Sigmoid colon (tissue), 7 donors: ENCODE measurements around the gene TMEM94. TPM values are rescaled to one million over a fixed set of nuclear protein-coding genes. Genes with fewer than 3 reads are reported as not detected.

Experiments
- DNase-seq: peaks from one replicate; pipeline ENCODE4 v3.0.0-alpha.2; 2019
- H3K27ac ChIP-seq, 4 donors: fragments of 200-600 bp; sonication (generic); one replicate each; pipeline ENCODE4 v1.5.1; 2016 to 2019; ENCODE audit warnings: mild to moderate bottlenecking in 1 of 4
- H3K27me3 ChIP-seq, 3 donors: fragments of 200-600 bp; sonication (generic); one replicate each; pipeline ENCODE4 v1.5.1; 2019; ENCODE audit warnings: mild to moderate bottlenecking in 1 of 3
- H3K36me3 ChIP-seq, 4 donors: fragments of 200-600 bp; sonication (generic); one replicate each; pipeline ENCODE4 v1.5.1; 2016 to 2019
- H3K4me1 ChIP-seq, 4 donors: fragments of 200-600 bp; sonication (generic); one replicate each; pipeline ENCODE4 v1.5.1; 2017 to 2019
- H3K4me3 ChIP-seq, 4 donors: fragments of 200-600 bp; sonication (generic); one replicate each; pipeline ENCODE4 v1.5.1; 2017 to 2019; ENCODE audit warnings: mild to moderate bottlenecking in 2 of 4, moderate library complexity in 1 of 4
- H3K9me3 ChIP-seq, 4 donors: fragments of 200-600 bp in 3 of 4; sonication (generic) in 3 of 4; one replicate each; pipeline versions ENCODE4 v1.5.1 to v1.6.1; 2013 to 2019
- CTCF ChIP-seq, 4 experiments: fragments of 450-650 bp in 3 of 4; fragments of 200-600 bp in 1 of 4; IDR thresholded peaks; one replicate each; pipeline ENCODE4 v1.5.1; 2016 to 2019; ENCODE audit warnings: antibody characterized with exemption in 4 of 4, mild to moderate bottlenecking in 3 of 4, moderate library complexity in 2 of 4
- EP300 ChIP-seq, 4 donors: sonication (generic); formaldehyde crosslinking; IDR thresholded peaks; one replicate each; pipeline ENCODE4 v1.6.1; 2017; ENCODE audit warnings: antibody characterized with exemption in 4 of 4
- POLR2A ChIP-seq, 2 donors: fragments of 450-650 bp; IDR thresholded peaks; one replicate each; pipeline ENCODE4 v1.6.1; 2016; ENCODE audit warnings: antibody characterized with exemption in 2 of 2, mild to moderate bottlenecking in 2 of 2, moderate library complexity in 2 of 2
- POLR2AphosphoS5 ChIP-seq, 4 donors: sonication (generic); formaldehyde crosslinking; IDR thresholded peaks; one replicate each; pipeline ENCODE4 v1.6.1; 2017; ENCODE audit warnings: antibody characterized with exemption in 4 of 4
- WGBS, 2 donors: extraction: QIAGEN DNeasy Blood & Tissue Kit; methylation state at CpG; one replicate each; pipeline ENCODE4 v1.1.7; 2013; 5-methylcytosine and 5-hydroxymethylcytosine counted together
- intact Hi-C: fragments of 100-400 bp; cut with DNase I; formaldehyde crosslinking; loops from one replicate; pipeline ENCODE4 v1.15.1; 2023
- polyA plus RNA-seq, 3 donors: library from polyadenylated mRNA; stranded (reverse); fragments of 200-250 nt; gene quantifications; one replicate each; pipeline ENCODE4 v1.2.3, GENCODE V29; 2013
- total RNA-seq, 4 donors: library from RNA; depleted of rRNA; stranded (reverse); fragments of >200 nt; gene quantifications; one replicate each; pipeline ENCODE4 v1.1.0, GENCODE V29; 2016
- donor health status: healthy with polysubstance abuse.
- donor health status: Bipolar disorder and iron deficiency.
- donor health status: healthy.

The TMEM94 gene
- total and polyA plus RNA-seq, 7 donors, result 6.2 to 74.8 (median 31.3) TPM

GRCh38 chr17:75536366-75536765 is 79.9 kb downstream of the TMEM94 start:
- Histone ChIP-seq H3K9me3 (no peaks in the 10 kb centered on the region), H3K27me3 (no peaks in the 10 kb centered on the region), H3K4me3 (no peak overlapping the region), H3K36me3 (no peaks in the 10 kb centered on the region), H3K27ac (no peak overlapping the region), H3K4me1 (no peaks in the 10 kb centered on the region)
- no peak for DNase-seq
- WGBS, 2 donors, result 69 to 79% methylated on average over 10 of the region's 10 CpGs
- TF ChIP-seq CTCF (IDR thresholded peaks at IDR 0.05) (no peak), POLR2AphosphoS5 (IDR thresholded peaks at IDR 0.05) (no peak), POLR2A (IDR thresholded peaks at IDR 0.05) (no peak), EP300 (IDR thresholded peaks at IDR 0.05) (no peak)
- intact Hi-C loops, result no loop called here

- intact Hi-C loops, result no loop called here
- H3K9me3 ChIP-seq, result no peaks in the 10 kb centered on the region
- H3K36me3 ChIP-seq, result no peaks in the 10 kb centered on the region
- no peak for DNase-seq
- no peak overlapping the region for H3K4me3 ChIP-seq
- 56 to 83% methylated on average over 13 of the region's 13 CpGs for WGBS, 2 donors
- H3K27me3 ChIP-seq, result no peaks in the 10 kb centered on the region
- TF ChIP-seq EP300 (IDR thresholded peaks at IDR 0.05), result no peak
- TF ChIP-seq POLR2A (IDR thresholded peaks at IDR 0.05), result no peak
- TF ChIP-seq CTCF (IDR thresholded peaks at IDR 0.05), result no peak
- H3K4me1 ChIP-seq, result no peaks in the 10 kb centered on the region
- H3K27ac ChIP-seq, result no peak overlapping the region
Measured at GRCh38 chr17:75539967-75540729, 83.7 kb downstream of the TMEM94 start.

- H3K4me1 ChIP-seq, result no peaks in the 10 kb centered on the region
- H3K4me3 ChIP-seq, result no peak overlapping the region
- H3K36me3 ChIP-seq, result no peaks in the 10 kb centered on the region
- DNase-seq, result no peak
- no peaks in the 10 kb centered on the region for H3K27me3 ChIP-seq
- TF ChIP-seq POLR2A (IDR thresholded peaks at IDR 0.05), result no peak
- TF ChIP-seq EP300 (IDR thresholded peaks at IDR 0.05), result no peak
- no peak for TF ChIP-seq POLR2AphosphoS5 (IDR thresholded peaks at IDR 0.05)
- no peak for TF ChIP-seq CTCF (IDR thresholded peaks at IDR 0.05)
- 29 to 69% methylated on average over 4 of the region's 4 CpGs for WGBS, 2 donors
- H3K27ac ChIP-seq, result no peak overlapping the region
- H3K9me3 ChIP-seq, result no peaks in the 10 kb centered on the region
- intact Hi-C loops, result no loop called here
Measured at GRCh38 chr17:75540923-75541503, 84.6 kb downstream of the TMEM94 start.

- Histone ChIP-seq H3K4me3 (no peak overlapping the region), H3K4me1 (no peaks in the 10 kb centered on the region), H3K27ac (no peak overlapping the region), H3K9me3 (no peaks in the 10 kb centered on the region), H3K27me3 (no peaks in the 10 kb centered on the region), H3K36me3 (no peaks in the 10 kb centered on the region)
- intact Hi-C loops, result no loop called here
- TF ChIP-seq POLR2A (IDR thresholded peaks at IDR 0.05) (no peak), POLR2AphosphoS5 (IDR thresholded peaks at IDR 0.05) (no peak), EP300 (IDR thresholded peaks at IDR 0.05) (no peak), CTCF (IDR thresholded peaks at IDR 0.05) (no peak)
- no peak for DNase-seq
- WGBS, 2 donors, result 14 to 73% methylated on average over 8 of the region's 8 CpGs
Measured at GRCh38 chr17:75542229-75542628, 85.8 kb downstream of the TMEM94 start.
